Type B pancreatic cell (in vitro differentiated cells): Measurements from ENCODE around the gene FBN1. TPM values are rescaled to one million over a fixed set of nuclear protein-coding genes. Genes with fewer than 3 reads are reported as not detected.

Source experiments
- DNase-seq: peaks from one replicate; pipeline ENCODE4 v3.0.0; 2021; ENCODE audit warnings: mixed read lengths; ENCODE audit not compliant: unreplicated experiment; ENCODE audit errors: extremely low spot score
- H3K27ac Mint-ChIP-seq: 2 replicates; pipeline ENCODE4 v1.8.0; 2021; ENCODE audit warnings: mild to moderate bottlenecking, mixed read lengths
- H3K27me3 Mint-ChIP-seq: 2 replicates; pipeline ENCODE4 v1.8.0; 2021; ENCODE audit warnings: mixed read lengths
- H3K36me3 Mint-ChIP-seq: 2 replicates; pipeline ENCODE4 v1.8.0; 2021; ENCODE audit warnings: mixed read lengths
- H3K4me1 Mint-ChIP-seq: one replicate; pipeline ENCODE4 v1.8.0; 2021; ENCODE audit warnings: mixed read lengths; ENCODE audit not compliant: unreplicated experiment
- H3K4me3 Mint-ChIP-seq: 2 replicates; pipeline ENCODE4 v1.8.0; 2021; ENCODE audit warnings: mild to moderate bottlenecking, mixed read lengths
- H3K9me3 Mint-ChIP-seq: 2 replicates; pipeline ENCODE4 v1.8.0; 2021; ENCODE audit warnings: mixed read lengths
- total RNA-seq: library from RNA; stranded (reverse); gene quantifications from 2 replicates; pipeline ENCODE4 v1.2.1, GENCODE V29; 2021; ENCODE audit warnings: low replicate concordance
- TF ChIP-seq, protein P1 (sequence below): fragments of 200-600 bp; sonication (generic); conservative IDR thresholded peaks from 2 replicates; pipeline ENCODE4 v1.5.0; 2021; ENCODE audit warnings: antibody characterized with exemption, mild to moderate bottlenecking

Gene FBN1
- total RNA-seq, 1 donor from 2014 or later = 58.4 TPM

- no peak for DNase-seq
- Mint-ChIP-seq H3K36me3 (no peaks in the 10 kb centered on the region), H3K4me3 (no peak overlapping the region), H3K27me3 (peaks cover 2% of the 10 kb centered on the region), H3K4me1 (no peaks in the 10 kb centered on the region), H3K9me3 (no peaks in the 10 kb centered on the region), H3K27ac (no peak overlapping the region)
- TF ChIP-seq, protein P1, sequence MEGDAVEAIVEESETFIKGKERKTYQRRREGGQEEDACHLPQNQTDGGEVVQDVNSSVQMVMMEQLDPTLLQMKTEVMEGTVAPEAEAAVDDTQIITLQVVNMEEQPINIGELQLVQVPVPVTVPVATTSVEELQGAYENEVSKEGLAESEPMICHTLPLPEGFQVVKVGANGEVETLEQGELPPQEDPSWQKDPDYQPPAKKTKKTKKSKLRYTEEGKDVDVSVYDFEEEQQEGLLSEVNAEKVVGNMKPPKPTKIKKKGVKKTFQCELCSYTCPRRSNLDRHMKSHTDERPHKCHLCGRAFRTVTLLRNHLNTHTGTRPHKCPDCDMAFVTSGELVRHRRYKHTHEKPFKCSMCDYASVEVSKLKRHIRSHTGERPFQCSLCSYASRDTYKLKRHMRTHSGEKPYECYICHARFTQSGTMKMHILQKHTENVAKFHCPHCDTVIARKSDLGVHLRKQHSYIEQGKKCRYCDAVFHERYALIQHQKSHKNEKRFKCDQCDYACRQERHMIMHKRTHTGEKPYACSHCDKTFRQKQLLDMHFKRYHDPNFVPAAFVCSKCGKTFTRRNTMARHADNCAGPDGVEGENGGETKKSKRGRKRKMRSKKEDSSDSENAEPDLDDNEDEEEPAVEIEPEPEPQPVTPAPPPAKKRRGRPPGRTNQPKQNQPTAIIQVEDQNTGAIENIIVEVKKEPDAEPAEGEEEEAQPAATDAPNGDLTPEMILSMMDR = no peak
These were observed 22.1 kb downstream of the FBN1 start for GRCh38 chr15:48623456-48623855.

DNA sequence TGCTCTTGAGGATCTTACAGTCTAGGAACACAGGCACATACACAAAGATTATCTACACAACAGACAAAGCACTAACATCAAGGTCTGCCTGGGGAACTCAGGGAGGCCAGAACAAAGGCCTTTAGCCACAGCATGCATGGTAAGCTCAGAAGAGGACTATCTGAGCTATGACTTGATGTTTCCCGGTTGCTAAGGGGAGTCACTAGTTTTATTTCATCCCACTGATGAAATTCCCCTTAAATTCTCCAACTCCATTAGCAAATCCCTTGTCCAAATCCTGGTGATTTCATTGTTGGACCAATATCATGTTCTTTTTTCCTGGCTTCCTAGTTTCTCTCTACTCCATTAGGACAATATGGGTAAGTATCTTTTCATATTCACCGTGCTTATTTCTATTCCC is 23.3 kb downstream of the FBN1 start:
- Mint-ChIP-seq H3K36me3 (no peaks in the 10 kb centered on the region), H3K9me3 (no peaks in the 10 kb centered on the region), H3K4me3 (no peak overlapping the region), H3K27ac (no peak overlapping the region), H3K27me3 (no peaks in the 10 kb centered on the region), H3K4me1 (no peaks in the 10 kb centered on the region)
- TF ChIP-seq, protein P1 = no peak
- DNase-seq = no peak

DNA sequence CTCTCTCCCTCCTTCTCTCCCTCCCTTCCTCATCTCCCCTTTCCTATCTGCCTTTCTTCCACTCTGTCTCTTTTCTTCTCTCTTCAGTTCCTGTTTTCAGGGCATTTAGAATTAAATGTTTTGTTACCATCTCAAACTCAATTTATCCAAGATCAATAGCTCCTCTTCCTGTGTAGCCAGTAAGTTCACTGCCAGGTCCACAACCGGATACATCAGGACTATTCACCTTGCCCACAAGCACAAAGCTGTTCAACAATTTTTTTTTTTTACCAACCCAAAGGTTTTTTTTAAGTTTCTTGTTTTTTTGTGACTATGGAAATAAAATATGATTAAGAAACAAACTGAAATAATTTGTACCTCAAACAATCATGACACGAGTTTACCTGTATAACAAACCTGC is 26.1 kb downstream of the FBN1 start:
- DNase-seq = no peak
- Mint-ChIP-seq H3K27me3 (no peaks in the 10 kb centered on the region), H3K27ac (no peak overlapping the region), H3K9me3 (no peaks in the 10 kb centered on the region), H3K36me3 (no peaks in the 10 kb centered on the region), H3K4me1 (no peaks in the 10 kb centered on the region), H3K4me3 (no peak overlapping the region)
- TF ChIP-seq, protein P1 = no peak

GRCh38 chr15:48617619-48618018 is 27.9 kb downstream of the FBN1 start:
- no peaks in the 10 kb centered on the region for H3K4me1 Mint-ChIP-seq
- no peaks in the 10 kb centered on the region for H3K9me3 Mint-ChIP-seq
- H3K4me3 Mint-ChIP-seq = no peak overlapping the region
- no peak for DNase-seq
- no peaks in the 10 kb centered on the region for H3K36me3 Mint-ChIP-seq
- no peaks in the 10 kb centered on the region for H3K27me3 Mint-ChIP-seq
- H3K27ac Mint-ChIP-seq = no peak overlapping the region
- TF ChIP-seq, protein P1 = no peak

- no peaks in the 10 kb centered on the region for H3K9me3 Mint-ChIP-seq
- TF ChIP-seq, protein P1 = no peak
- no peaks in the 10 kb centered on the region for H3K27me3 Mint-ChIP-seq
These were observed 29.3 kb downstream of the FBN1 start for GRCh38 chr15:48616216-48616615.

DNA sequence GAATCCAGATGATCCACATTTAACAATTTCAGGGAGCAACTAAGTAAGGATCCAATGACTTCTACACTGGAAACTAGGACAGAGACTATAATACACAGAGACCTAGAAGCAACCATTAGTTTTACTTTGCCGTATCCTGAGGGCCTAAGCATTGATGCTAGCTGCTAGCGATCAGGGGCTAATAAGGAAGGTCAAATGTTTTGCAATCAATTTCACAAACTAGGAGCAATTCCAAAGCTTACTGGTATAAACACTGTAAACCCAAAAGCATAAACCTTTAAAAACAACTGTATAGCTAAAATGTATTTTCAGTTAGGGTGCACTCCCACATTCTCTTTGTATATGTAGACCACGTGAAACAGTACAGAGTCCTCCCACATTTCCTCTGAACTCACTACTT is 31.5 kb downstream of the FBN1 start:
- no peak overlapping the region for H3K27ac Mint-ChIP-seq
- TF ChIP-seq, protein P1 = no peak
- H3K36me3 Mint-ChIP-seq = peaks cover 7% of the 10 kb centered on the region
- no peaks in the 10 kb centered on the region for H3K27me3 Mint-ChIP-seq
- no peaks in the 10 kb centered on the region for H3K4me1 Mint-ChIP-seq
- DNase-seq = no peak
- H3K9me3 Mint-ChIP-seq = no peaks in the 10 kb centered on the region
- no peak overlapping the region for H3K4me3 Mint-ChIP-seq

More at GRCh38 chr15:48616216-48616615, 29.3 kb downstream of the FBN1 start:
- H3K27ac Mint-ChIP-seq = no peak overlapping the region
- no peaks in the 10 kb centered on the region for H3K36me3 Mint-ChIP-seq
- no peak overlapping the region for H3K4me3 Mint-ChIP-seq
- no peak for DNase-seq
- no peaks in the 10 kb centered on the region for H3K4me1 Mint-ChIP-seq
